AG09319 (cell line): ENCODE data around the gene TMPRSS4.

Experiments used
- DNase-seq: peaks from one replicate; pipeline ENCODE4 v3.0.0-alpha.2; 2010; ENCODE audit warnings: low read depth; ENCODE audit errors: extremely low read depth
- CTCF ChIP-seq: IDR thresholded peaks from 2 replicates; pipeline ENCODE4 v1.5.1; 2011; ENCODE audit warnings: low read depth, mild to moderate bottlenecking, inconsistent platforms, low read length, moderate library complexity

TMPRSS4 gene

GRCh38 chr11:118056806-118057205 lies 20.1 kb upstream of the TMPRSS4 start:
- TF ChIP-seq CTCF = no peak
- no peak for DNase-seq

DNA sequence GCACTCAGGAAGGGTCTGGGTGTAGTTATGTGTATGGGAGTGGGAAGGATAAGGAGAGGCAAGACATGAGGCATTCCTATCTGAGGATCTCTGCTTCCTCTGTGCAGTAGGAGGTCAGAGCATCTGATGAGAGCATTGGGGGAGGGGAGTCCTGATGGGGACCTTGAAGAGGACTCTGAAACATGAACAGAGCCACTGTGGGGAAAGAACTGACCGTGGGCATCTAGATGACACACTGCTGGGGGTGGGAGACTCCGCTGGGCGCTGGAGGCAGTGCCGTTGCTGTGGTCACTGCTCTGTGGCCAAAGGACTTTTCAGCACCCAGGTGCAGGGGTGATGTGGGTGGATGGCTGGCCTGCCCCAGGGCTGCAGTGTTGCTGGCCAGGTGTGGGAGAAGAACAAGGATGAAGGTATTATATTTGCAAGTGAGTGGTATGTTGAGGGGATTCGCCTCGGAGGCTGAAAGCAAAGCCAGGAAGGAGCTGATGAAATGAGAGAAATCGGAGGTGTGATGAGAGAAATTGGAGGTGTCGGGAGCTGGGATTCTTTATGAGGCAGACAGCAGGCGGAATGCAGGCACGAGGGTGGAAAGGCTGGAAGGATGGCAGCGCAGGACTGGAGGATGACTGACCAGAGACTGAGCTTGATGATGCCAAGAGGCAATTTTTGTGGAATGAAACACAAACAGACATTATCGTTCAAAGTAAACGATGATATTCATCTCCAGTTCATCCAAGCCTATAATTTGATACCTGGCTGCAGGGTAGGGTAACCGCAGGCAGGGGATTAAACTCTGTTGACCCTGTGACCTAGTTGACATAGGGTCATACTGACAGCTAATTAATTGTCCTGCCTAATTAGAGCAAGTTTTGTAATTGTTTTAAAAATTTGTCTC lies 19.4 kb upstream of the TMPRSS4 start:
- TF ChIP-seq CTCF = no peak
- no peak for DNase-seq

DNA sequence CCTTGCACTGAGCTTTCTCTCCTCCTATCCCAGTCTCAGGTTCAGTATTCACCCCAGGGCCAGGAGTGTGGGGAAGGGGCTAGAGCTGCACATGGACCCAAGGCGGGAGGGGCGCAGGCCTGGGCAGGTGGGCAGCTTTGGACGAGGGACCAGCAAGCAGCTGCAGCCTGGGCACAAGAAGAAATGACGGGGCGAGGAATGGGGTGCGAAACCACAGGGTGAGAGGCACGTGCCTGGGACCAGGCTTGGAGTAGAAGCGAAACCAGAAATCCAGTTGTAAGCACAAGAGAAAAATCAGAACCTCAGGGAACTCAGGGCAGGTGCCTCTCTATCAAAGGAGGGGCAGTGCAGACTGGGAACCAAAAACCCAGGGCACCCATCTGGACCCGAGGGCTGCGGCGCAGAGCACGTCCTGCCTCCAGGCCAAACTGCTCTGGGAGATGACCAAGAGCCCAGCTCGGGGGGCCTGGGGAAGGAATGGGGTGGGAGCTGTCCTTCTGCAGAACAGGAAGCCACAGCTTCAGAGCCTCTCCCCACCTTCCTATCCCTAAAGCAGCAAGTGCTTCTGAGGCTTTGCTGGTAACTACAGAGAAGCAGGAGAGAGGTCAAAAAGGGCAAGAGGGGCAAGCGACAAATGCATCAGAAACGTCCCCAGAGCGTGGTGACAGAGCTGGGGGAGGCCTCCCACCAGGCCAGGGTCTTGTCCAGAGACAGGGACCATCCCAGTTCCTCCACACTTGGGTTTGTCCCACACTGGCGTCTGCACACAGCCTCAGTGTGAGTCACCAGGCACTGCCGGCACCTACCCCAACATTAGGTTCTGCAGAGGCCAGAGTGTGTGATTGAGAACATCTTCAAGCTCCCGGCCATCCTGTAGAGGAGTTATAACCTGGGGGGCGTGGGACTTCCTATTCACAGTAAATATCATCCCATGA lies 18.3 kb upstream of the TMPRSS4 start:
- no peak for DNase-seq
- no peak for TF ChIP-seq CTCF

DNA sequence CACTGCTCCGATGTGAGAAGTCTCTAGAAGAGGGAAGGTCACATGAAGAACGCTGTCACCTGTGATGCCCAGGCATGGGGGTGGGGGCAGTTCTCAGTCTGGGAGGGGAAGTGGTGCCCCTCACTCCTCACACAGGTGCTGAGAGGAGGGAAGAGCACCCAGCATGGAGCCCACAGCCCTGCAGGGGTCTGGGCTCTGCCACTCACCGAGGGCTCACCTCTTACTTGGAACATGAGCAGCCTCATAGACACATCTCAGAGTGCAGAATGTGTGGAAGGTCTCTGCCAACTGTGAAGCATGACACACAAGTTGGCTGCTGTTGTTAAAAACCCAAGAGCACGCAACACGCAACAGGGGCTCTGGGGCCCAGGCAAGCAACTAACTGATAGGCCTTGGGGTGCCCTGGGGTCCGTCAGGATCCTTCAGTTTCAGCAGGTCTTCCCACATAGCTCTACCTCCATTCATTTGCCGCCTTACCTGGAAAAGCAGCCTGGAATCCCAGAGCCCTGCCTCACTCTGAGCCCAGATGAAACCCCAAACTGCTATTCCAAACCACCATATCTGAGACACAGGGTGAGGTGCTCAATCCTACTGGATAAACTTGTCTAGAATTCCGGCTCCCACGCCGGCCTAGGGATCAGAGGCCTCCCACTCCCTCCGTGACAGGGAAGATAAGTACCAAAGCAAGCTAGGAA lies 17.5 kb upstream of the TMPRSS4 start:
- no peak for DNase-seq

GRCh38 chr11:118060081-118060661 lies 16.7 kb upstream of the TMPRSS4 start:
- no peak for DNase-seq
- no peak for TF ChIP-seq CTCF

More for the DNA sequence above, 17.5 kb upstream of the TMPRSS4 start:
- TF ChIP-seq CTCF = no peak

DNA sequence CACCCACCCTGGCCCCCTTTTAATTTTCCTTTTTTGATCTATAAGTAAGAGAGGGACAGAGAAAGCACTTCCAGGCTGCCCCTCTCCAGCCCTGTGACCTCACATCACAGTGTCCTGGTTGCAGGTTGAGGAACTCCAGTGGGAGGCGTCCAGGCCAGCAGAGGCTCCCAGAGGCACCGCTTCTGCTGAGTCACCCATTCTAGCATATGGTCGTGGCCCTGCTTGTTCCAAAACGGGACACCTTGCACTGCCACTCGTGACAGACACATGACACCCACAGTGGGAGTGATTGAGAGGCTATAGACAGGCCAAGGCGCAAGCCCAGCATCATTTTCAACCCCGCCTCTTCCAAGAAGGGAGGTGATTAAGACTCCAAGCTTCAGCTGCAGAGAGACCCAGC lies 16.0 kb upstream of the TMPRSS4 start:
- no peak for DNase-seq
- TF ChIP-seq CTCF = no peak
